Heart right ventricle (tissue), 16 donors: ENCODE results near the gene ZCCHC7. TPM values are rescaled to one million over a fixed set of nuclear protein-coding genes. Genes with fewer than 3 reads are reported as not detected.

Source experiments
- ATAC-seq, 8 donors: fragments of 200-7000 bp; cut with Tn5 transposase; one replicate each; pipeline ENCODE4 v1.9.1; 2020; ENCODE audit warnings: mild to moderate bottlenecking in 8 of 8, moderate library complexity in 8 of 8, moderate number of reproducible peaks in 1 of 8
- DNase-seq, 2 donors: peaks; one replicate each; pipeline ENCODE4 v3.0.0-alpha.2; 2020
- H3K27ac ChIP-seq, 10 donors: fragments of 200-600 bp; sonication (generic) in 2 of 10; one replicate each; pipeline versions ENCODE4 v1.5.0 to v1.8.0; 2020 to 2022; ENCODE audit warnings: mild to moderate bottlenecking in 3 of 10
- H3K27me3 ChIP-seq, 7 donors: fragments of 200-600 bp; one replicate each; pipeline ENCODE4 v1.8.0; 2021 to 2022; ENCODE audit warnings: mild to moderate bottlenecking in 2 of 7
- H3K36me3 ChIP-seq, 9 donors: fragments of 200-600 bp; sonication (generic) in 1 of 9; one replicate each; pipeline versions ENCODE4 v1.5.0 to v1.8.0; 2020 to 2022; ENCODE audit warnings: mild to moderate bottlenecking in 2 of 9
- H3K4me1 ChIP-seq, 9 donors: fragments of 200-600 bp; sonication (generic) in 1 of 9; one replicate each; pipeline versions ENCODE4 v1.5.0 to v1.8.0; 2020 to 2022; ENCODE audit warnings: mild to moderate bottlenecking in 4 of 9
- H3K4me3 ChIP-seq, 10 donors: fragments of 200-600 bp; sonication (generic) in 2 of 10; one replicate each; pipeline versions ENCODE4 v1.5.0 to v1.8.0; 2020 to 2022; ENCODE audit warnings: mild to moderate bottlenecking in 7 of 10, moderate library complexity in 2 of 10
- H3K9me3 ChIP-seq, 11 donors: fragments of 200-600 bp in 10 of 11; sonication (generic) in 2 of 11; one replicate each; pipeline versions ENCODE4 v1.5.0 to v1.8.0; 2013 to 2022; ENCODE audit warnings: mild to moderate bottlenecking in 2 of 11, control low read depth in 1 of 11, moderate library complexity in 1 of 11
- WGBS, 2 donors: extraction: QIAGEN DNeasy Blood & Tissue Kit; methylation state at CpG; one replicate each; pipeline ENCODE4 v1.1.7; 2013; ENCODE audit warnings: inconsistent platforms in 1 of 2; 5-methylcytosine and 5-hydroxymethylcytosine counted together
- intact Hi-C, 10 donors: fragments of 100-400 bp; cut with DNase I; formaldehyde crosslinking; loops; one replicate each; pipeline versions ENCODE4 v1.11.1 to v1.14.2; 2022
- polyA plus RNA-seq, 2 donors: library from polyadenylated mRNA; stranded (reverse); fragments of 200-250 nt; gene quantifications; one replicate each; pipeline ENCODE4 v1.2.3, GENCODE V29; 2013
- total RNA-seq, 10 donors: library from RNA; stranded (reverse); fragmentation: NEBNext Ultra II Directional in 3 of 10; extraction: Animal tissue kit (Norgen Biotek cat#: 25700) in 3 of 10; gene quantifications; one replicate each; pipeline versions ENCODE4 v1.2.1 to v1.2.4, GENCODE V29; 2021 to 2023
- TF ChIP-seq, protein P1 (sequence below), 9 donors: fragments of 200-600 bp; sonication (generic) in 2 of 9; IDR thresholded peaks; one replicate each; pipeline versions ENCODE4 v1.5.0 to v1.8.0; 2021 to 2022; ENCODE audit warnings: antibody characterized with exemption in 9 of 9, mild to moderate bottlenecking in 5 of 9, moderate library complexity in 1 of 9
- donor health status: Arrhythmogenic right ventricular cardiomyopathy.
- donor health status: ischemic (EF 13 %, LVEDD 7.1; RV severe dilation, severe dysfunction).
- donor health status: healthy with polysubstance abuse.
- donor health status: DM: no; HTN: yes; CAD: no.
- donor health status: DM: no; HTN: no; CAD: no.
- donor health status: ischemic (EF 25% LVEDD 6.9; RV normal size, moderate dysfunction).
- donor health status: ischemic (EF 25% LVEDD 5.7; RV mildly dilated, moderate dysfunction).
- donor health status: healthy.
- donor health status: DM: yes; HTN: yes; CAD: no.
- donor health status: Ischemic cardiomyopathy.
- donor health status: ischemic (EF 35%, LVEDD 5.7; RV mildly dilated, moderate dysfunction).
- donor health status: nonischemic (EF 11% LVEDD 7.7; RV severe dilation, severe dysfunction).
- donor health status: DM: yes; HTN: yes; CAD: no.
- donor health status: PGD.
- donor health status: ischemic (EF 29% LVEDD 5.4; RV normal size, mild dysfunction).
- donor health status: nonischemic (EF 23%, LVEDD 6.1; RV moderate dilation, normal function).

ZCCHC7 gene
- total and polyA plus RNA-seq, 12 donors = 4.3 to 11.9 (median 8.9) TPM

- Histone ChIP-seq H3K4me1 (no peaks in the 10 kb centered on the region), H3K4me3 (no peak overlapping the region), H3K9me3 (no peaks in the 10 kb centered on the region), H3K36me3 (no peaks in the 10 kb centered on the region), H3K27me3 (no peaks in the 10 kb centered on the region), H3K27ac (no peak overlapping the region)
- intact Hi-C loops = no loop called here
- ATAC-seq (no peak), DNase-seq (no peak)
- TF ChIP-seq, protein P1, sequence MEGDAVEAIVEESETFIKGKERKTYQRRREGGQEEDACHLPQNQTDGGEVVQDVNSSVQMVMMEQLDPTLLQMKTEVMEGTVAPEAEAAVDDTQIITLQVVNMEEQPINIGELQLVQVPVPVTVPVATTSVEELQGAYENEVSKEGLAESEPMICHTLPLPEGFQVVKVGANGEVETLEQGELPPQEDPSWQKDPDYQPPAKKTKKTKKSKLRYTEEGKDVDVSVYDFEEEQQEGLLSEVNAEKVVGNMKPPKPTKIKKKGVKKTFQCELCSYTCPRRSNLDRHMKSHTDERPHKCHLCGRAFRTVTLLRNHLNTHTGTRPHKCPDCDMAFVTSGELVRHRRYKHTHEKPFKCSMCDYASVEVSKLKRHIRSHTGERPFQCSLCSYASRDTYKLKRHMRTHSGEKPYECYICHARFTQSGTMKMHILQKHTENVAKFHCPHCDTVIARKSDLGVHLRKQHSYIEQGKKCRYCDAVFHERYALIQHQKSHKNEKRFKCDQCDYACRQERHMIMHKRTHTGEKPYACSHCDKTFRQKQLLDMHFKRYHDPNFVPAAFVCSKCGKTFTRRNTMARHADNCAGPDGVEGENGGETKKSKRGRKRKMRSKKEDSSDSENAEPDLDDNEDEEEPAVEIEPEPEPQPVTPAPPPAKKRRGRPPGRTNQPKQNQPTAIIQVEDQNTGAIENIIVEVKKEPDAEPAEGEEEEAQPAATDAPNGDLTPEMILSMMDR (IDR thresholded peaks at IDR 0.05) = no peak
- 82 to 87% methylated on average over 4 of the region's 4 CpGs for WGBS, 2 donors
These were observed 23.7 kb upstream of the ZCCHC7 start for GRCh38 chr9:37096628-37097027.

DNA sequence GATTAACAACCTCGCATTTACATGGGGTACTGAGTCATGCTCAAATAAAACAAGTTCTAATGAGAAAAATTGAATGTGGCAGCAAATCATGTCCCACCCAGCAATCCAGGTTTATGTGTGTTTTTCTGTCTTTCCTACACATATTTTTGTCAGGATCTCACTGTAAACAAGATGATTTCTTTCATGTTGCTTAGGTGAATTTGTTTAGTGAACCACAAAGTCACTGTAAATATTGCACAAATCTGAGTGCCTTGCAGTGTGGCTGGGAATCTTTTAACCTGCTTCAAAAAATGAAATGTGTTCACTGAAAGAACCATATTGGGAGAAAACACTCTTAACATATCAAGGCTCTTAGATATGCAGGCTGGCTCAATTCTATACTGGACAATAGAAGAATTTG lies 23.1 kb upstream of the ZCCHC7 start:
- Histone ChIP-seq H3K9me3 (no peaks in the 10 kb centered on the region), H3K4me3 (no peak overlapping the region), H3K4me1 (no peaks in the 10 kb centered on the region), H3K27me3 (no peaks in the 10 kb centered on the region), H3K27ac (no peak overlapping the region), H3K36me3 (no peaks in the 10 kb centered on the region)
- ATAC-seq = no peak
- WGBS, 2 donors = 88 to 92% methylated on average over 1 of the region's 1 CpG
- TF ChIP-seq, protein P1 (IDR thresholded peaks at IDR 0.05) = no peak
- no peak for DNase-seq
- intact Hi-C loops = no loop called here

- 63 to 75% methylated on average over 2 of the region's 2 CpGs for WGBS, 2 donors
- TF ChIP-seq, protein P1 (IDR thresholded peaks at IDR 0.05) = no peak
- intact Hi-C loops = no loop called here
These were observed 20.0 kb upstream of the ZCCHC7 start for GRCh38 chr9:37100327-37100726.

GRCh38 chr9:37100741-37101140 lies 19.6 kb upstream of the ZCCHC7 start:
- Histone ChIP-seq H3K27me3 (peaks cover 0 to 16% (median 0%) of the 10 kb centered on the region in 7 donors), H3K27ac (no peak overlapping the region), H3K36me3 (no peaks in the 10 kb centered on the region), H3K9me3 (no peaks in the 10 kb centered on the region), H3K4me3 (no peak overlapping the region), H3K4me1 (no peaks in the 10 kb centered on the region)
- WGBS, 2 donors = 93 to 94% methylated on average over 2 of the region's 2 CpGs
- DNase-seq (no peak), ATAC-seq (no peak)
- TF ChIP-seq, protein P1 (IDR thresholded peaks at IDR 0.05) = no peak
- intact Hi-C loops = no loop called here

More at GRCh38 chr9:37100327-37100726, 20.0 kb upstream of the ZCCHC7 start:
- DNase-seq (no peak), ATAC-seq (no peak)
- H3K9me3 ChIP-seq = no peaks in the 10 kb centered on the region
- no peak overlapping the region for H3K4me3 ChIP-seq
- H3K27ac ChIP-seq = no peak overlapping the region
- peaks cover 0 to 16% (median 0%) of the 10 kb centered on the region in 7 donors for H3K27me3 ChIP-seq
- H3K36me3 ChIP-seq = no peaks in the 10 kb centered on the region
- no peaks in the 10 kb centered on the region for H3K4me1 ChIP-seq
